HG03342 (cell line): ENCODE data around the gene RBMS1.
"Not testable (repeated sequence)": the region's sequence is repeated elsewhere in the genome, so short reads cannot be mapped to it uniquely, and the experiment has no call there.

Source experiments
- ATAC-seq: cut with Tn5 transposase; IDR thresholded peaks from one replicate; pipeline ENCODE4 v1.9.1; 2021; ENCODE audit warnings: mild to moderate bottlenecking, moderate library complexity; ENCODE audit not compliant: unreplicated experiment

The RBMS1 gene

GRCh38 chr2:160472839-160473251 is 20.8 kb downstream of the RBMS1 start:
- no peak for ATAC-seq

- no peak for ATAC-seq
Observed at GRCh38 chr2:160471950-160472349, 21.7 kb downstream of the RBMS1 start.

- ATAC-seq: no peak
Observed at GRCh38 chr2:160469621-160470204, 23.9 kb downstream of the RBMS1 start.

GRCh38 chr2:160469164-160469563 is 24.4 kb downstream of the RBMS1 start:
- no peak for ATAC-seq

- no peak for ATAC-seq
Observed at GRCh38 chr2:160467086-160467485, 26.5 kb downstream of the RBMS1 start.

GRCh38 chr2:160465406-160465805 is 28.2 kb downstream of the RBMS1 start:
- no peak for ATAC-seq

GRCh38 chr2:160465002-160465401 is 28.6 kb downstream of the RBMS1 start:
- no peak for ATAC-seq

- ATAC-seq: no peak
Observed at GRCh38 chr2:160464017-160464416, 29.6 kb downstream of the RBMS1 start.

GRCh38 chr2:160463245-160463644 is 30.4 kb downstream of the RBMS1 start:
- no peak for ATAC-seq

- ATAC-seq: no peak
Observed at GRCh38 chr2:160460333-160460731, 33.3 kb downstream of the RBMS1 start.

GRCh38 chr2:160459538-160460332 is 33.9 kb downstream of the RBMS1 start:
- ATAC-seq: no peak

GRCh38 chr2:160458718-160459453 is 34.7 kb downstream of the RBMS1 start:
- ATAC-seq: no peak

- no peak for ATAC-seq
Observed at GRCh38 chr2:160457588-160457987, 36.0 kb downstream of the RBMS1 start.

- no peak for ATAC-seq
Observed at GRCh38 chr2:160454070-160454797, 39.4 kb downstream of the RBMS1 start.

GRCh38 chr2:160453111-160453820 is 40.3 kb downstream of the RBMS1 start:
- no peak for ATAC-seq

- no peak for ATAC-seq
Observed at GRCh38 chr2:160450486-160450885, 43.1 kb downstream of the RBMS1 start.

- ATAC-seq: not testable (repeated sequence)
Observed at GRCh38 chr2:160448821-160449220, 44.8 kb downstream of the RBMS1 start.

- no peak for ATAC-seq
Observed at GRCh38 chr2:160445673-160446072, 47.9 kb downstream of the RBMS1 start.

GRCh38 chr2:160442603-160443002 is 51.0 kb downstream of the RBMS1 start:
- ATAC-seq: no peak

- no peak for ATAC-seq
Observed at GRCh38 chr2:160440888-160441287, 52.7 kb downstream of the RBMS1 start.

- not testable (repeated sequence) for ATAC-seq
Observed at GRCh38 chr2:160439038-160439437, 54.6 kb downstream of the RBMS1 start.
